H54 (cell line): ENCODE results near the gene OR12D1.
"Not testable (repeated sequence)": the region's sequence is repeated elsewhere in the genome, so short reads cannot be mapped to it uniquely, and the experiment has no call there.

Experiments
- DNase-seq: peaks from one replicate; pipeline ENCODE4 v3.0.0; 2011; ENCODE audit warnings: low spot score, mixed read lengths; ENCODE audit not compliant: insufficient read length
- FAIRE-seq: peaks from 3 replicates; lab custom pipeline; 2011; peaks lifted over from hg19 to GRCh38; lab: Jason Lieb, UNC
- POLR2A ChIP-seq: IDR thresholded peaks from 2 replicates; pipeline ENCODE4 v1.6.1; 2011; ENCODE audit warnings: low read depth, mild to moderate bottlenecking, low read length

OR12D1 gene

DNA sequence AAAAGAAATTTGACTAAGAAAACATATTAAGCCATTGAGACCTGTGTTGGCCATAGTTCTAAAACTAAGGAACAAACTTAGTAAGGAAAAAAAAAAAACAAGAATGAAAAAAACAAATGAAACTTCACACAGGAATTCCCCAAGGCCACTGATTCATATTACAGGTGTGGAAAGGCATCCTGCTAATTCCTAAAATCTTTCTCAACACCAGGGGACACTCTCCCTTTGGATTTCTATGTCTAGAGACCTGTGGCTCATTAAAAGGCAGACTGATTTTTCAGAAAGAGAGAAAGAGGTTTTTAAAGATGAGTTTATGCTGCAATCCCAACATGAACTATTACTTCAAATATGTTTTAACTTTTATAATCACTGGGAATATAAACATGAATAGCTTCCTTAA, at the start of gene OR12D1:
OR12D1 (plus strand) TSS at position 341 of the 400 bp plus-strand sequence.
- no peak for TF ChIP-seq POLR2A

DNA sequence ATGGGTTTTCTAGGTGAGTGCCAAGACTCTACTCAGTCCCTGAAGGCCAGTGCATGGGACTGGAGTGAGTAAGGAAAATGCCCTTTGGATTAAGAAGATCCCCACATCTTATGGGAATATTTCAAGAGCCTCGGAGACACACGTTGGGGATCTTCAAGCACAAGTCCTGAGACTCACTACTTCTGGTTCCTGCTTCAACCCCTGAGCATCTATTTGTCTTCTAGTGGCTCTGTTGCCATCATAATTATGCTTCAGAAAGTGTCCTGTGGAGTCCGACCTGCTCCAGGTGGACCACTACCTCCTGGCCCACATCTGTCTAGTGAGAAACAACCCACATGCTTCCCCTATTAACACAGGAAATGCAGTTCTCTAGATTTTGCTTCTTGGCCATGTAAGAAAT, 46.0 kb upstream of the OR12D1 start, which contains the start of gene OR5V1:
OR5V1 (minus strand) TSS at position 101 of the 400 bp plus-strand sequence. CDS start 12,670 bp downstream, outside the sequence.
- no peak for FAIRE-seq
- TF ChIP-seq POLR2A, result no peak
- DNase-seq, result no peak

More for the DNA sequence above, at the start of gene OR12D1:
- DNase-seq (no peak), FAIRE-seq (no peak)

DNA sequence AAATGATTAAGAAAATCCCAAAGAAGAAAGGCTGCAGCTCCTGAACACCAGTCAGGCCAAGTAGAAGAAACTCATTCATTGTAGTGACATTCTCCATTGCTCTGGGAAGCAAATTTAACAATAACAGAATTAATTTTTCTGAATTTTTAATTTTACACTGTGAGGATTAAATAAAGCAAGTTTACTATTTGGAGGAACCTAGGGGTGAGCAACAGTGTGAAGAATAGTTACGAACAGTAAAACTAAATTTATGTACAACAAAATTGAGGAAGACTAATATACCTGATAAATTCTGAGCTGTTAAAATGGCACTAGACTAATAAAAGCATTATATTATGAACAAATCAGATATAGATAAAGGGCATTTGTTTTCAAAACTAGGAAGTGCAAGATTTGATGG, 39.5 kb upstream of the OR12D1 start, which contains the start of gene OR12D3:
OR12D3 (minus strand) TSS at position 101 of the 400 bp plus-strand sequence; CDS start at position 97, 4 bp downstream.
- FAIRE-seq, result no peak
- no peak for TF ChIP-seq POLR2A

DNA sequence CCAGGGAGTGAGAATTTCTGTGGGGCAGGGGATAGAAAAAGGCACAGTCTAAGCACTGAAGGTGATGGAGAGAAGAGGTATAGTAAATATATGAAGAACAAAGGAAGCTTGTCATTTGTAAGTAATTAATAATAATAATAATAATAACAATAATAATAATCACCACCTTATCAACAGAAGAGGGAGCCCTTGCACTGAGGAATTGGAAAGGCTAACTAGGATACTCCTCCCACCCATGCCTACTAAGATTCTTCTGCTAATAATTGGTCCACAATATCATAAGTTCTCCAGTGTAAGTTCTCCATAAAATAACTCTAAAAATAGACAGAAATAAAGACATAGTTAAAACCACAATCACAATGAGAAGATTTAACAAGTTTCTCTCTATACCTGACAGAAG, 38.7 kb upstream of the OR12D1 start:
- no peak for DNase-seq
- no peak for TF ChIP-seq POLR2A

More for the DNA sequence above, 39.5 kb upstream of the OR12D1 start, which contains the start of gene OR12D3:
- no peak for DNase-seq

DNA sequence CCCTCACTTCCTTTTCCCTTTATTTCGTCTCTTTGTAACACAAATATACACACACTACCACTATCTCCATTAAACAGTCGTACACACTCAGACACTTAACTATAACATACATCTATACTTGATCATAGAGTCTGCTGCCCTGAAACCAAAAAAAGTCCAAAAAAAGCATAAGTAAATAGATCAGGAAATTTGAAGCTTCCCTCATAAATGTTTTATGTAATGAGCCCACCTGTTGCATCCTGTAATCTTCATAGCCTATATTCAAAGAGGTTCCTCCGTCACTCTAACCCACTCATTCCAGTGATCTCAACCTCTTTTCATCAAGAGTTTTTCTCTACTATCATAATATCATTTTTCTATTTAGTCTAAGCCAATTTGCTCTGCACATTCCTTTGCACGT, 26.2 kb upstream of the OR12D1 start:
- FAIRE-seq, result no peak
- no peak for DNase-seq
- no peak for TF ChIP-seq POLR2A

More for the DNA sequence above, 38.7 kb upstream of the OR12D1 start:
- no peak for FAIRE-seq

DNA sequence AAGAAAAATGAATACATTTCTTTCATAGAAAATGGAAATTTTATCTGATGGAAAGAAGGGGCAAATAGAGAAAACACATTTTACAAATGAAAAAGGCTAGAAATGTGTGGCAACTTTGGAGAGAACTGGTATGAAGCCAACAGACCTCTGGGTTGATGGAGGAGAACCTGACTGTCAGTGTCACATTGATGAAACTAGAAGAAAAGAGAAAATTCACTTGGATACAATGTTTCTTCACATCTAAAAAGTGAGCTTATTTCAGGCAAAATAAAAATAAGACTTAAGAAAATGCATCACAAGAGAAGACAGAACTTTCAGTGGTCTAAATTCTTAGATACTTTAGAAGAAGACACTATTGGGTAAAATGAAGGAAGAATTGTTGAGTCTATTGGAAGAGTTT, 19.4 kb upstream of the OR12D1 start, which contains the start of gene OR12D2:
OR12D2 (plus strand) TSS at position 301 of the 400 bp plus-strand sequence. CDS start 1,069 bp downstream, outside the sequence.
- FAIRE-seq, result no peak
- TF ChIP-seq POLR2A, result no peak
- no peak for DNase-seq

DNA sequence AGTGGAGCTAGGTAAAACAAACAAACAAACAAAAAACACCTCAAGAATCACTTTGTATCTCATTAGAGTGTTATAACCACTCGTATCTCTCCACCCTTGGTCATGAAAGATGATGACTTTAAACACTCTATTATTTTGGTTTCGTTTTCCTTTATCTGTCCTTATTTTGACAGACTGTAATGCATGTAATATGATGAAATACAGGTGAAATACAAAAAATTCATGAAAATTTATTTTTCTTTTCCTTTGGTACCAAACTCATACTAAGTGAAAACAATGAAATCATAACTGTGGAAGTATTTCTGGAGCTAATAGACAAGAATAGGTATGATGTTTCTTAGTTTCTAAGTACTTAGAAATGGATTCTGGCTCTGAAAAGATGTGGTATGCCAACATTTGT, 15.2 kb upstream of the OR12D1 start:
- no peak for DNase-seq
- no peak for FAIRE-seq
- no peak for TF ChIP-seq POLR2A

DNA sequence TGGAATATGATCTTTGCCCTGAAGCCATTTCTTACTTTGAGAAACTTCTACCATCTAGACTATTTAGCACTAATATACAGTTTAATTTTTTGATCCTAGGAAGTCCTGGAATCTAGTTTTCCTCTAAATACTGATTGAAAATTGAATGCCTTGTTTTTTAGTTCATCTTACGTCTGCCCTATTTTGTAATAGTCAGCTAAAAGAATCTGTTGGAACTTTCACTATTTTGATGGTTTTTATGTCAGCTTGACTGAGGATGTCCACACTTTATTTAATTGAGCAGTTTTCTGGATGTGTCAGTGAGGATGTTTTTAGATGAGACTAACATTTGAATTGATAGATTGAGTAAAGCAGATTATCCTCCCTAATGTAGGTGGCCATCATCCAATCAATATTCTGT, 10.9 kb upstream of the OR12D1 start:
- FAIRE-seq (no peak), DNase-seq (no peak)
- no peak for TF ChIP-seq POLR2A

DNA sequence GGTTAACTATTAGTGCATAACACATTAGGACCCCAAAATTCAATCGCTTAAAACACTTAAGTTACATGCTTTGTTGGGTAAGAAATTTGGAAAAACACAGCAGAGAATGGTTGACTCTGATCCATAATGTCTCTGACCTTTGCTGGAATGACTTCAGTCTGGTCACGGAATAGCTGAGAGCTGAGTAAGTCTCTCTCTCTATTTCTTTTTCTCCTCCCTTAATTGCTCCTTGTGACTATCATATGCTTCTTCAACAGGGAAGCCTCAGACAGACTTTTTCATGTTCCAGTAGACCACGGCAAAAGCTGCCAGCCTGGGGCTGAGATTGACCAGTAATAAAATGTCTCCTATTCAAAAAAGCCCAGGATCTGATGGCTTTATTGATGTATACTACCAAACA, 4.8 kb downstream of the OR12D1 start:
- DNase-seq (no peak), FAIRE-seq (no peak)
- no peak for TF ChIP-seq POLR2A

DNA sequence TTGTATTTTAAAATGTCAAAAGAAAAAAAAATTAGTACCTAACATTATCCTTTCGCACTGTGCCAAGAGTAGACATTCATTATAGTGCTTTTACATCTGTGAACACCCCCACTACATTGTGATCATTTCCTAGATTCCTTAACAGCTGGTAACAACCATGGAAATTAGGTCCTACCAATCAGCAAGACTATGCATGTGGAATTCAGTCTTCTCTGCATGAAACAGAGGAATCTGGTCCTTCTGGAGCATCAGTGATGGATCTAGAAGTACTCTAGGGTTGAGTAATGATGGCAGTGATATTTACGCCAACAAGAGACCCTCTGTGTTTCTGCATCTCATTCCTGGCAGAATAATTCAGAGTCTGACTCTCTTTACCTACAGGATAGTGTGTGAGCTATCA, 9.4 kb downstream of the OR12D1 start:
- FAIRE-seq, result no peak
- no peak for TF ChIP-seq POLR2A
- no peak for DNase-seq

DNA sequence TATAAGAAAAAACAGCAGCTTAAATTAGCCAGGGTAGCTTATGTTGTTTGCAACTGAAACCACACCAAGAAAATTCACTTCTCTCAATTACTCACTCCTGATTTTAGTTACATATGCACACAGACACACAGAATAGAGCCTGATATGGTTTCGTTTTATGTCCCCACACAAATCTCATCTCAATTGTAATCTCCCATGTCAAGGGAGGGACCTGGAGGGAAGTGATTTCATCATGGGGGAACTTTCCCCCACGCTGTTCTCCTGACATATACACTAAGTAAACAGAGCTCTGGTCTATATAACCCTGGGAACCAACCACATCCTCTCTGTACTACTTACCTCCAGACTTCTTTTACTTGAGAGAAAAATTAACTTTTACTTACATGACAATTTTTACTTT, 9.8 kb downstream of the OR12D1 start:
- no peak for DNase-seq
- TF ChIP-seq POLR2A, result no peak
- FAIRE-seq, result no peak

DNA sequence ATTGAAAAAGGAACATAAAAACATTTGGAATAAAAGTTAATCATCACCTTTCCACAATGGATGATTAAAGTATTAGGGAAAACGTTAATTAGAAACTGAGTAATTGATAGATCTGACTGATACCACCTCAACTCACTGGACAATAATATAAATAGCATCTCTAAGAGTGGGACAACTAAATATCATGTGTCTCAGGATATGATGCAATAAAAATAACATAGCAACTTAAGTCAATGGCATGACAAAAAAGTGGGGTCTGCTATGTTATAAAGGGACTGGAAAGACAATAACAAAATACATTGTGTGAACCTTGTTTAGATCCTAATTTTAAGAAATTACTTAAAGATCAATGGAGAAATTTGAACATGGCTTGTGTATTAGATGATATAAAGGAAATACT, 10.3 kb downstream of the OR12D1 start:
- DNase-seq (no peak), FAIRE-seq (no peak)
- TF ChIP-seq POLR2A, result no peak

DNA sequence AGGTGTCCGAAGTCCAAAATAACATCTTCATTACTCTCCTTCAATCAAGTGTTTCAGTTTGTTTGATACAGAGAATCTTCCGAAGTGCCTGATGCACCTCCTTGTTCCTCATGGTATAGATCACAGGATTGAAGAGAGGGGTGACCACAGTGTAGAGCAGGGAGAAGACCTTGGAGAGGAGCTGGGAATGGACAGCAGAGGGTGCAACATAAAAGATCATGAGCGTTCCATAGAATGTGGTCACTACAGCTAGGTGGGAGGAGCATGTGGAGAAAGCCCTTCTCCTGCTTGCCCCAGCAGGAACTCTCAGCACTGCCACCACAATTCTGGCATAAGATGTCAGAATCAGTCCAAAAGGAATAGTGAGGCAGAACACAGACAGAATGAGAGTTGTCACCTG, 11.9 kb downstream of the OR12D1 start:
- DNase-seq (no peak), FAIRE-seq (no peak)
- TF ChIP-seq POLR2A, result no peak

DNA sequence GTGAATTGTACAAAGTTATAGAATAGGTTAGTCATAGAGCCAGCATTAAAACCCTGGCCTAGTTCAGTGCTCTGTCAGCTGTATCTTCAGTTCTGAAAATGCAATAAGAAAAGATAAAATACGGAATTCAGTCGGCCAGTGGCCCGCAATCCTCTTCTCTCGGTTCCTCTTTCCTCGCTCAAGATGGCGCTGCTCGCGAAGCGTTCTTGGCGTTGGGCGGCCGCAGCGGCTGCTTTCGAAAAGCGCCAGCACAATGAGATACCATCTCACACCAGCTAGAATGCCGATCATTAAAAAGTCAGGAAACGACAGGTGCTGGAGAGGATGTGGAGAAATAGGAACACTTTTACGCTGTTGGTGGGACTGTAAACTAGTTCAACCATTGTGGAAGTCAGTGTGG, 22.0 kb downstream of the OR12D1 start:
- not testable (repeated sequence) for DNase-seq, FAIRE-seq

DNA sequence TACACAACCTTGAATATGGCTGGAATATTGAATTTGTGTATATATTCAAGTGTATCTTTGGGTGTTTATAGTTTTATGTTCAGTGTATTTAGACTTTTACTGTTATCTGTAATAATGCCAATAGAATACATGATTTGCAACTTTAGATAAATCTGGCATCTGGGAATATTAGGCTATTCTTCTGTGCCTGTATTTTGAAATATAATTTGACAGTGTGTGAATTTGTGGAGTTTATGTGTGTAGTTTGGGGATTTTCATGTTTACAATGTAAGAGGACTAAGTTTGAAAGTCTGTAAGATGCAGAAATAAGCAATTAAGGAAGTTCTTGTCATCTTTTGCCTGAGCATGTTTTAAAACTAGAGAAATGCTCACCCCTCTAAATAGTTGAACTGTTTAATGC, 24.3 kb downstream of the OR12D1 start, which contains the start of gene OR10C1:
OR10C1 (plus strand) TSS at position 301 of the 400 bp plus-strand sequence. CDS start 710 bp downstream, outside the sequence.
- FAIRE-seq (no peak), DNase-seq (no peak)
- no peak for TF ChIP-seq POLR2A

DNA sequence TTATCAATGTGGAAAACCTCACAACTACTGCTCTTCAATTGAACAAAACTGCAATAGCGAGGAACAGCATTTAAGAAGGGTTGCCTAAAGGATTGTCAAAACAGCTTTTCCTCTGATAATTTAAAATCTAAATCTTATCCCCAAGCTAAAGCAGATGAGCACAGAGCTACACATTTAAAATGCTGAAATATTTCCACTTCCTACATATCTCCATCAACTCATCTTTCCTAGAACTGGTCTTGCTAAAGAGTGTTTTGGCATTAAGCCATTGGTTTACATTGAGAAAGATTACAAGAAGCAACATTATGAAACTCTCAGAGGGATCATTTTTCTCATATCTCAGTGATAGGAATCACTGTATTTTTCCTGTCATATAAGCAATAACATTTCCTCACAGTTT, 28.0 kb downstream of the OR12D1 start:
- no peak for DNase-seq
- no peak for FAIRE-seq
- no peak for TF ChIP-seq POLR2A

DNA sequence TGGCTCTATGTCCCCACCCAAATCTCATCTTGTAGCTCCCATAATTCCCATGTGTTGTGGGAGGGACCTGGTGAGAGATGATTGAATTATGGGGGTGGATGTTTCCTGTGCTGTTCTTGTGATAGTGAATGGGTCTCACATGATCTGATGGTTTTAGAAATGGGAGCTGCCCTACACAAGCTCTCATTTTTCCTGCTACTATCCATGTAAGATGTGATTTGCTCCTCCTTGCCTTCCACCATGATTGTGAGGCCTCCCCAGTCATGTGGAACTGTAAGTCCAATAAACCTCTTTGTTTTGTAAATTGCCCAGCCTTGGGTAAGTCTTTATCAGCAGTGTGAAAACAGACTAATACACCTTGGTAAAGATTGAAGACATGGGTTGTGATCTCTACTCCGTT, 29.3 kb downstream of the OR12D1 start:
- DNase-seq, FAIRE-seq: not testable (repeated sequence)
